ENCODE measurements around the gene RNF5.
A peak's percentile ranks its signal among the peaks of the same experiment; 100 is the strongest.

Gene RNF5

GRCh38 chr6:32151181-32151862 is 26.9 kb upstream of the RNF5 start:
- H3K4me3 ChIP-seq (ENCODE audit: low read length, poor library complexity, severe bottlenecking) = no peak overlapping the region

GRCh38 chr6:32151863-32152768 is 26.1 kb upstream of the RNF5 start, which contains the start of gene PRRT1:
TSS of gene PRRT1 (minus strand) at chr6:32151939. CDS start at chr6:32151827, 112 bp downstream.
- Histone ChIP-seq H3K9ac (ENCODE audit: low read depth, low read length, poor library complexity, severe bottlenecking) (peak within 1 kb of the TSS; percentile 9), H3K9me2 (replicated peaks; ENCODE audit: low read depth, low read length) (no peaks in the 10 kb centered on the region), H3K9me3 (ENCODE audit: insufficient read depth, low read depth, low read length) (no peaks in the 10 kb centered on the region), H3K79me2 (ENCODE audit: insufficient read depth, low read length) (peaks cover 17% of the 10 kb centered on the region), H3K4me1 (ENCODE audit: insufficient read depth, low read length, poor library complexity, severe bottlenecking) (peaks cover 21% of the 10 kb centered on the region), H3K27me3 (ENCODE audit: insufficient read depth, low read length, poor library complexity, severe bottlenecking) (no peaks in the 10 kb centered on the region), H3F3A (ENCODE audit: low read depth) (no peaks in the 10 kb centered on the region), H4K20me1 (ENCODE audit: insufficient read depth, low read length, poor library complexity, severe bottlenecking) (no peaks in the 10 kb centered on the region), H3K4me2 (ENCODE audit: low read depth, low read length, poor library complexity, severe bottlenecking) (no peak within 1 kb of the TSS), H3K36me3 (ENCODE audit: insufficient read depth, low read length) (no peaks in the 10 kb centered on the region), H2AFZ (ENCODE audit: low read length) (no peak within 1 kb of the TSS), H3K4me3 (ENCODE audit: low read length, poor library complexity, severe bottlenecking) (no peak within 1 kb of the TSS)
- TF ChIP-seq EZH2phosphoT487 (IDR thresholded peaks at IDR 0.05; ENCODE audit: borderline replicate concordance) (no peak), CTCF (conservative IDR thresholded peaks at IDR 0.05; ENCODE audit: low read length) (no peak)

More at GRCh38 chr6:32151181-32151862, 26.9 kb upstream of the RNF5 start:
- H4K20me1 ChIP-seq (ENCODE audit: insufficient read depth, low read length, poor library complexity, severe bottlenecking) = no peaks in the 10 kb centered on the region
- TF ChIP-seq EZH2phosphoT487 (IDR thresholded peaks at IDR 0.05; ENCODE audit: borderline replicate concordance) (no peak), CTCF (conservative IDR thresholded peaks at IDR 0.05; ENCODE audit: low read length) (no peak)
- peaks cover 15% of the 10 kb centered on the region for H3K79me2 ChIP-seq (ENCODE audit: insufficient read depth, low read length)
- no peak overlapping the region for H3K4me2 ChIP-seq (ENCODE audit: low read depth, low read length, poor library complexity, severe bottlenecking)
- H2AFZ ChIP-seq (ENCODE audit: low read length) = no peak overlapping the region
- peak overlapping the region; percentile 9 for H3K9ac ChIP-seq (ENCODE audit: low read depth, low read length, poor library complexity, severe bottlenecking)
- H3K9me3 ChIP-seq (ENCODE audit: insufficient read depth, low read depth, low read length) = no peaks in the 10 kb centered on the region
- peaks cover 21% of the 10 kb centered on the region for H3K4me1 ChIP-seq (ENCODE audit: insufficient read depth, low read length, poor library complexity, severe bottlenecking)
- no peaks in the 10 kb centered on the region for H3K9me2 ChIP-seq (replicated peaks; ENCODE audit: low read depth, low read length)
- no peaks in the 10 kb centered on the region for H3F3A ChIP-seq (ENCODE audit: low read depth)
- no peaks in the 10 kb centered on the region for H3K36me3 ChIP-seq (ENCODE audit: insufficient read depth, low read length)
- no peaks in the 10 kb centered on the region for H3K27me3 ChIP-seq (ENCODE audit: insufficient read depth, low read length, poor library complexity, severe bottlenecking)

GRCh38 chr6:32152769-32153563 is 25.2 kb upstream of the RNF5 start:
- Histone ChIP-seq H3K4me2 (ENCODE audit: low read depth, low read length, poor library complexity, severe bottlenecking) (peak overlapping the region; percentile 93), H3K4me3 (ENCODE audit: low read length, poor library complexity, severe bottlenecking) (peak overlapping the region; percentile 90), H3K9me3 (ENCODE audit: insufficient read depth, low read depth, low read length) (no peaks in the 10 kb centered on the region), H3K27me3 (ENCODE audit: insufficient read depth, low read length, poor library complexity, severe bottlenecking) (no peaks in the 10 kb centered on the region), H3K4me1 (ENCODE audit: insufficient read depth, low read length, poor library complexity, severe bottlenecking) (peaks cover 21% of the 10 kb centered on the region), H3K79me2 (ENCODE audit: insufficient read depth, low read length) (peaks cover 17% of the 10 kb centered on the region), H2AFZ (ENCODE audit: low read length) (no peak overlapping the region), H3K9ac (ENCODE audit: low read depth, low read length, poor library complexity, severe bottlenecking) (peak overlapping the region; percentile 70), H4K20me1 (ENCODE audit: insufficient read depth, low read length, poor library complexity, severe bottlenecking) (no peaks in the 10 kb centered on the region), H3K9me2 (replicated peaks; ENCODE audit: low read depth, low read length) (no peaks in the 10 kb centered on the region), H3F3A (ENCODE audit: low read depth) (no peaks in the 10 kb centered on the region), H3K36me3 (ENCODE audit: insufficient read depth, low read length) (peaks cover 6% of the 10 kb centered on the region; the same call in 1 of the 2 replicates)
- TF ChIP-seq CTCF (conservative IDR thresholded peaks at IDR 0.05; ENCODE audit: low read length) = no peak

Measured in Loucy (cell line).